Suprapubic skin (tissue), 4 donors: ENCODE results near the gene TNIP1. TPM values are rescaled to one million over a fixed set of nuclear protein-coding genes. Genes with fewer than 3 reads are reported as not detected.

ENCODE experiments used
- DNase-seq, 2 donors: peaks; one replicate each; pipeline ENCODE4 v3.0.0-alpha.2; 2019; ENCODE audit warnings: low spot score in 2 of 2
- H3K27ac ChIP-seq: fragments of 200-600 bp; sonication (generic); one replicate; pipeline ENCODE4 v1.5.1; 2019
- H3K27me3 ChIP-seq: fragments of 200-600 bp; sonication (generic); one replicate; pipeline ENCODE4 v1.5.1; 2019
- H3K36me3 ChIP-seq: fragments of 200-600 bp; sonication (generic); one replicate; pipeline ENCODE4 v1.5.1; 2019
- H3K4me1 ChIP-seq: fragments of 200-600 bp; sonication (generic); one replicate; pipeline ENCODE4 v1.5.1; 2019
- H3K4me3 ChIP-seq: fragments of 200-600 bp; sonication (generic); one replicate; pipeline ENCODE4 v1.5.1; 2019; ENCODE audit warnings: mild to moderate bottlenecking
- H3K9me3 ChIP-seq: fragments of 200-600 bp; sonication (generic); one replicate; pipeline ENCODE4 v1.5.1; 2019
- CTCF ChIP-seq, 2 donors: fragments of 200-600 bp in 1 of 2; fragments of 450-650 bp in 1 of 2; sonication (generic) in 1 of 2; IDR thresholded peaks; one replicate each; pipeline ENCODE4 v1.5.1; 2016 to 2019; ENCODE audit warnings: antibody characterized with exemption in 2 of 2, mild to moderate bottlenecking in 1 of 2, moderate library complexity in 1 of 2
- EP300 ChIP-seq: sonication (generic); formaldehyde crosslinking; IDR thresholded peaks from one replicate; pipeline ENCODE4 v1.6.1; 2017; ENCODE audit warnings: antibody characterized with exemption
- POLR2A ChIP-seq, 2 donors: fragments of 450-650 bp; IDR thresholded peaks; one replicate each; pipeline ENCODE4 v1.6.1; 2017; ENCODE audit warnings: antibody characterized with exemption in 2 of 2, mild to moderate bottlenecking in 2 of 2, moderate library complexity in 2 of 2
- POLR2AphosphoS5 ChIP-seq, 3 donors: sonication (generic); formaldehyde crosslinking; IDR thresholded peaks; one replicate each; pipeline ENCODE4 v1.6.1; 2017; ENCODE audit warnings: antibody characterized with exemption in 3 of 3
- WGBS: methylation state at CpG from one replicate; pipeline ENCODE4 v1.1.5; 2018; 5-methylcytosine and 5-hydroxymethylcytosine counted together
- total RNA-seq, 4 donors: library from RNA; depleted of rRNA; stranded (reverse); fragments of >200 nt; gene quantifications; one replicate each; pipeline ENCODE4 v1.1.0, GENCODE V29; 2016

The TNIP1 gene
- total RNA-seq, 4 donors from 2014 or later, result 47.5 to 94.7 (median 70.9) TPM

- Histone ChIP-seq H3K9me3 (no peaks in the 10 kb centered on the region), H3K27me3 (no peaks in the 10 kb centered on the region), H3K4me3 (no peak overlapping the region), H3K36me3 (no peaks in the 10 kb centered on the region), H3K27ac (no peak overlapping the region), H3K4me1 (peaks cover 23% of the 10 kb centered on the region)
- 39% methylated on average over 7 of the region's 7 CpGs for WGBS
- TF ChIP-seq CTCF (IDR thresholded peaks at IDR 0.05), result no peak
- no peak for TF ChIP-seq EP300
- TF ChIP-seq POLR2A (IDR thresholded peaks at IDR 0.05), result no peak
- TF ChIP-seq POLR2AphosphoS5 (IDR thresholded peaks at IDR 0.05), result no peak
- DNase-seq, result no peak
Measured at GRCh38 chr5:150999704-151000442, 81.0 kb downstream of the TNIP1 start.

GRCh38 chr5:150993826-150994412 is 86.9 kb downstream of the TNIP1 start:
- TF ChIP-seq POLR2AphosphoS5 (IDR thresholded peaks at IDR 0.05), result no peak
- TF ChIP-seq CTCF (IDR thresholded peaks at IDR 0.05), result no peak
- H3K36me3 ChIP-seq, result no peaks in the 10 kb centered on the region
- no peaks in the 10 kb centered on the region for H3K9me3 ChIP-seq
- whole genome bisulfite sequencing, result 66% methylated on average over 1 of the region's 1 CpG
- no peaks in the 10 kb centered on the region for H3K4me1 ChIP-seq
- H3K4me3 ChIP-seq, result no peak overlapping the region
- no peaks in the 10 kb centered on the region for H3K27me3 ChIP-seq
- no peak overlapping the region for H3K27ac ChIP-seq
- no peak for DNase-seq

- no peak overlapping the region for H3K4me3 ChIP-seq
- WGBS, result 73% methylated on average over 2 of the region's 2 CpGs
- no peaks in the 10 kb centered on the region for H3K9me3 ChIP-seq
- TF ChIP-seq POLR2A (IDR thresholded peaks at IDR 0.05) (no peak), POLR2AphosphoS5 (IDR thresholded peaks at IDR 0.05) (no peak), EP300 (no peak), CTCF (IDR thresholded peaks at IDR 0.05) (no peak)
- H3K4me1 ChIP-seq, result no peaks in the 10 kb centered on the region
- no peaks in the 10 kb centered on the region for H3K27me3 ChIP-seq
- H3K36me3 ChIP-seq, result no peaks in the 10 kb centered on the region
- no peak overlapping the region for H3K27ac ChIP-seq
- no peak for DNase-seq
Measured at GRCh38 chr5:150993422-150993821, 87.4 kb downstream of the TNIP1 start.

GRCh38 chr5:150992705-150993104 is 88.1 kb downstream of the TNIP1 start:
- Histone ChIP-seq H3K27me3 (no peaks in the 10 kb centered on the region), H3K36me3 (no peaks in the 10 kb centered on the region), H3K27ac (no peak overlapping the region), H3K9me3 (no peaks in the 10 kb centered on the region), H3K4me3 (no peak overlapping the region), H3K4me1 (no peaks in the 10 kb centered on the region)
- DNase-seq, result no peak
- TF ChIP-seq POLR2A (IDR thresholded peaks at IDR 0.05), result no peak
- no peak for TF ChIP-seq CTCF (IDR thresholded peaks at IDR 0.05)
- no peak for TF ChIP-seq POLR2AphosphoS5 (IDR thresholded peaks at IDR 0.05)
- TF ChIP-seq EP300, result no peak
- 96% methylated on average over 6 of the region's 6 CpGs for WGBS

GRCh38 chr5:150989695-150990094 is 91.1 kb downstream of the TNIP1 start:
- no peaks in the 10 kb centered on the region for H3K27me3 ChIP-seq
- WGBS, result 58% methylated on average over 3 of the region's 3 CpGs
- no peak overlapping the region for H3K27ac ChIP-seq
- H3K36me3 ChIP-seq, result no peaks in the 10 kb centered on the region
- no peaks in the 10 kb centered on the region for H3K9me3 ChIP-seq
- DNase-seq, result no peak
- no peaks in the 10 kb centered on the region for H3K4me1 ChIP-seq
- TF ChIP-seq EP300 (no peak), POLR2A (IDR thresholded peaks at IDR 0.05) (no peak), POLR2AphosphoS5 (IDR thresholded peaks at IDR 0.05) (no peak)
- H3K4me3 ChIP-seq, result no peak overlapping the region
